K562 (cell line): Measurements from ENCODE around the gene MTHFD2. TPM values are rescaled to one million over a fixed set of nuclear protein-coding genes. Genes with fewer than 3 reads are reported as not detected.

ENCODE experiments used
- ATAC-seq: fragments of 200-7000 bp; cut with Tn5 transposase; 3 replicates; pipeline ENCODE4 v1.9.1; 2020; ENCODE audit warnings: moderate library complexity
- BruUV-seq: library from RNA; stranded (reverse); fragments of 400-500 nt; replicated peaks from 2 replicates; lab custom pipeline; 2021; lab: Mats Ljungman, UMichigan
- CTCF ChIA-PET: fragments of 300-600 bp; formaldehyde crosslinking; extraction: SDS; loops from one replicate; lab custom pipeline; 2021; ENCODE audit warnings: low intra/inter-chr PET ratio; lab: Yijun Ruan, JAX
- POLR2A ChIA-PET: fragments of 300-600, 350-650 bp; sonication (Branson Sonifier 250); formaldehyde crosslinking; extraction: SDS; loops from one replicate; lab custom pipeline; 2021; ENCODE audit warnings: antibody characterized with exemption, inconsistent platforms; lab: Yijun Ruan, JAX
- DNase-seq, 4 experiments: peaks; one replicate each; pipeline versions ENCODE4 v3.0.0 to v3.0.0-alpha.2; 2011 to 2018; ENCODE audit warnings: low spot score in 3 of 4, mixed read lengths in 3 of 4; ENCODE audit errors: extremely low read depth in 1 of 4
- FAIRE-seq: peaks from 2 replicates; lab custom pipeline; 2011; peaks lifted over from hg19 to GRCh38; lab: Jason Lieb, UNC
- H2AFZ ChIP-seq: 2 replicates; pipeline ENCODE4 v1.6.0; 2011; ENCODE audit warnings: low read depth, low read length, control low read depth, inconsistent platforms
- H3K27ac ChIP-seq: fragments of 200-600 bp; 3 replicates; pipeline ENCODE4 v1.8.0; 2011; ENCODE audit warnings: low read depth, mild to moderate bottlenecking, control low read depth, inconsistent platforms, low read length, moderate library complexity, mixed read lengths; ENCODE audit errors: extremely low read depth
- H3K27me3 ChIP-seq, 2 experiments: fragments of 300-600 bp in 1 of 2; 2 replicates in 1 of 2; 3 replicates in 1 of 2; pipeline versions ENCODE4 v1.6.0 to v1.8.0; 2011; ENCODE audit warnings: inconsistent platforms in 2 of 2, low read length in 2 of 2, mild to moderate bottlenecking in 1 of 2, mixed read lengths in 1 of 2, moderate library complexity in 1 of 2; ENCODE audit not compliant: control insufficient read depth in 2 of 2, insufficient read depth in 2 of 2
- H3K36me3 ChIP-seq: fragments of 300-600 bp; 3 replicates; pipeline ENCODE4 v1.8.0; 2011; ENCODE audit warnings: mild to moderate bottlenecking, low read length, inconsistent platforms; ENCODE audit not compliant: control insufficient read depth, insufficient read depth
- H3K4me1 ChIP-seq, 2 experiments: fragments of 200-600 bp in 1 of 2; replicated peaks in 1 of 2; 2 replicates in 1 of 2; 3 replicates in 1 of 2; pipeline versions ENCODE4 v1.5.1 to v1.8.0; 2011; ENCODE audit warnings: inconsistent platforms in 2 of 2, low read length in 2 of 2, mild to moderate bottlenecking in 1 of 2, mixed read lengths in 1 of 2, moderate library complexity in 1 of 2; ENCODE audit not compliant: control insufficient read depth in 2 of 2, insufficient read depth in 2 of 2
- H3K4me2 ChIP-seq: 2 replicates; pipeline ENCODE4 v1.6.1; 2011; ENCODE audit warnings: low read length, control low read depth, inconsistent platforms, mixed read lengths; ENCODE audit not compliant: insufficient read depth
- H3K4me3 ChIP-seq: fragments of 200-600 bp; sonication (generic), shearing (Covaris generic); 2 replicates; pipeline ENCODE4 v1.5.1; 2016; ENCODE audit warnings: control low read depth, inconsistent platforms
- H3K79me2 ChIP-seq: fragments of 200-600 bp; 3 replicates; pipeline ENCODE4 v1.8.0; 2011; ENCODE audit warnings: low read length, inconsistent platforms; ENCODE audit not compliant: control insufficient read depth, insufficient read depth
- H3K9ac ChIP-seq, 2 experiments: 2 replicates each; pipeline versions ENCODE4 v1.6.0 to v1.6.1; 2011; ENCODE audit warnings: low read depth in 2 of 2, low read length in 2 of 2, control low read depth in 1 of 2, inconsistent platforms in 1 of 2, mild to moderate bottlenecking in 1 of 2, mixed read lengths in 1 of 2; ENCODE audit not compliant: insufficient read depth in 1 of 2
- H3K9me1 ChIP-seq: one replicate; pipeline ENCODE4 v1.6.0; 2011; ENCODE audit warnings: inconsistent platforms, mild to moderate bottlenecking, low read length, moderate library complexity; ENCODE audit not compliant: control insufficient read depth, insufficient read depth
- H3K9me3 ChIP-seq: replicated peaks from 2 replicates; pipeline ENCODE4 v1.5.1; 2011; ENCODE audit warnings: low read depth, low read length, inconsistent platforms; ENCODE audit not compliant: control insufficient read depth, insufficient read depth
- H4K20me1 ChIP-seq: replicated peaks from 2 replicates; pipeline ENCODE4 v1.6.1; 2011; ENCODE audit warnings: low read length, inconsistent platforms, mixed read lengths; ENCODE audit not compliant: control insufficient read depth, insufficient read depth
- MGA ChIP-seq: fragments of 450-650 bp; IDR thresholded peaks from 2 replicates; pipeline ENCODE4 v1.6.1; 2016; ENCODE audit warnings: mild to moderate bottlenecking, moderate library complexity
- SOX6 ChIP-seq: fragments of 450-650 bp; IDR thresholded peaks from 2 replicates; pipeline ENCODE4 v1.6.1; 2014; ENCODE audit warnings: mild to moderate bottlenecking
- WGBS: fragments of 100-300 bp; shearing (Covaris generic); methylation state at CpG from one replicate; pipeline ENCODE4 v1.1.6; 2016; ENCODE audit warnings: low coverage, mixed read lengths; ENCODE audit not compliant: insufficient coverage; ENCODE audit errors: missing lambda C conversion rate; 5-methylcytosine and 5-hydroxymethylcytosine counted together
- in situ Hi-C: fragments of 300-500 bp; cut with MboI; formaldehyde crosslinking; loops from 4 replicates; pipeline ENCODE4 v1.15.0; 2018; ENCODE audit warnings: inconsistent platforms, mixed read lengths
- intact Hi-C: fragments of 100-400 bp; cut with micrococcal nuclease; formaldehyde crosslinking; loops from 2 replicates; pipeline ENCODE4 v1.14.2; 2022
- polyA plus RNA-seq, 8 experiments: library from polyadenylated mRNA; depleted of rRNA in 4 of 8; stranded (reverse) in 5 of 8; unstranded in 3 of 8; fragments of >200 nt; fragmentation: Nextera tagmentation in 2 of 8; fragmentation: Illumina TruSeq in 1 of 8; extraction: Ambion mirVana in 2 of 8; extraction: Trizol in 1 of 8; gene quantifications; 2 replicates each; pipeline versions ENCODE4 v1.2.1 to v1.2.3, GENCODE V29; 2011 to 2014; ENCODE audit warnings: inconsistent platforms in 1 of 8, missing spikeins in 1 of 8
- total RNA-seq, 7 experiments: library from RNA; depleted of rRNA in 6 of 7; stranded (reverse); fragments of >200 nt in 6 of 7; fragmentation: Illumina TruSeq in 2 of 7; extraction: Trizol in 2 of 7; gene quantifications; 2 replicates each; pipeline versions ENCODE4 v1.2.1 to v1.2.3, GENCODE V29; 2011 to 2021; ENCODE audit warnings: low replicate concordance in 1 of 7
- TF ChIP-seq, protein P1 (sequence below): fragments of 150-350 bp; conservative IDR thresholded peaks from 2 replicates; pipeline ENCODE4 v1.6.1; 2014; ENCODE audit warnings: low read length
- TF ChIP-seq, protein P2 (sequence below): fragments of 450-650 bp; IDR thresholded peaks from 2 replicates; pipeline ENCODE4 v1.6.1; 2016; ENCODE audit warnings: antibody characterized with exemption

Gene MTHFD2
- total and polyA plus RNA-seq, 9 of the 15 experiments (the other 6 are each of a cell fraction or from before 2014, with no cell fraction given), result 113 to 520 (median 234) TPM

DNA sequence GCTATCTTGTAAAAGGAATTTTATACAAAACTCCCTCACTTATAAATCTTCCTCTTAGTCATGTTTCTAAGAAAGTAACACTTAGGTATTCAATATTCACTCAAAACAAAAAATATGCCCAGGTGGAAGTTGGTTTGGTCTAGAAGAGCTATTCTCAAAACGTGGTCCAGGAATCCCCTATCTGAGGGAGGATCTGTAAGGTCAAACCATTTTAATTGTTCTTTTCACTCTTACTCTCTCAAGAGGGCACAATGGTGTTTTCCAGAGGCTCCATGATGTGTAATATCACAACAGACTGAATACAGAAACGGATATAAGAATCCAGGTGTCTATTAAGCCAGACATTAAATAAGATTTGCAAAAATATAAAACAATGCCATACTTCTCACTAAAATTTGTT, 29.7 kb upstream of the MTHFD2 start (continued):
- TF ChIP-seq, protein P1, sequence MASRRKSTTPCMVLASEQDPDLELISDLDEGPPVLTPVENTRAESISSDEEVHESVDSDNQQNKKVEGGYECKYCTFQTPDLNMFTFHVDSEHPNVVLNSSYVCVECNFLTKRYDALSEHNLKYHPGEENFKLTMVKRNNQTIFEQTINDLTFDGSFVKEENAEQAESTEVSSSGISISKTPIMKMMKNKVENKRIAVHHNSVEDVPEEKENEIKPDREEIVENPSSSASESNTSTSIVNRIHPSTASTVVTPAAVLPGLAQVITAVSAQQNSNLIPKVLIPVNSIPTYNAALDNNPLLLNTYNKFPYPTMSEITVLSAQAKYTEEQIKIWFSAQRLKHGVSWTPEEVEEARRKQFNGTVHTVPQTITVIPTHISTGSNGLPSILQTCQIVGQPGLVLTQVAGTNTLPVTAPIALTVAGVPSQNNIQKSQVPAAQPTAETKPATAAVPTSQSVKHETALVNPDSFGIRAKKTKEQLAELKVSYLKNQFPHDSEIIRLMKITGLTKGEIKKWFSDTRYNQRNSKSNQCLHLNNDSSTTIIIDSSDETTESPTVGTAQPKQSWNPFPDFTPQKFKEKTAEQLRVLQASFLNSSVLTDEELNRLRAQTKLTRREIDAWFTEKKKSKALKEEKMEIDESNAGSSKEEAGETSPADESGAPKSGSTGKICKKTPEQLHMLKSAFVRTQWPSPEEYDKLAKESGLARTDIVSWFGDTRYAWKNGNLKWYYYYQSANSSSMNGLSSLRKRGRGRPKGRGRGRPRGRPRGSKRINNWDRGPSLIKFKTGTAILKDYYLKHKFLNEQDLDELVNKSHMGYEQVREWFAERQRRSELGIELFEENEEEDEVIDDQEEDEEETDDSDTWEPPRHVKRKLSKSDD, result no peak
- no peak for TF ChIP-seq SOX6

- H3K27me3 ChIP-seq, result no peaks in the 10 kb centered on the region
- no peak overlapping the region for H2AFZ ChIP-seq
- ChIA-PET CTCF (no interaction called here), POLR2A (interaction anchor here (1.0 to 6.5 kb wide), 3 partner anchors 16 to 25 kb away, joined by 3 to 98 read pairs (median 3); partner anchors contain the start of gene MTHFD2)
- H3K9me3 ChIP-seq, result no peaks in the 10 kb centered on the region
- intact Hi-C loops, result no loop called here
- H3K36me3 ChIP-seq, result peaks cover 44% of the 10 kb centered on the region
- ATAC-seq (no peak), FAIRE-seq (no peak), DNase-seq (no peak)
- TF ChIP-seq, protein P2, sequence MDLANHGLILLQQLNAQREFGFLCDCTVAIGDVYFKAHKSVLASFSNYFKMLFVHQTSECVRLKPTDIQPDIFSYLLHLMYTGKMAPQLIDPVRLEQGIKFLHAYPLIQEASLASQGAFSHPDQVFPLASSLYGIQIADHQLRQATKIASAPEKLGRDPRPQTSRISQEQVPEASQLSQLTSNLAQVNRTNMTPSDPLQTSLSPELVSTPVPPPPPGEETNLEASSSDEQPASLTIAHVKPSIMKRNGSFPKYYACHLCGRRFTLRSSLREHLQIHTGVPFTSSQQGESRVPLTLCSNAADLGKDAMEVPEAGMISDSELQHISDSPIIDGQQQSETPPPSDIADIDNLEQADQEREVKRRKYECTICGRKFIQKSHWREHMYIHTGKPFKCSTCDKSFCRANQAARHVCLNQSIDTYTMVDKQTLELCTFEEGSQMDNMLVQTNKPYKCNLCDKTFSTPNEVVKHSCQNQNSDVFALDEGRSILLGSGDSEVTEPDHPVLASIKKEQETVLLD, result no peak
- 0 out of 2 replicates have a peak, but pooled peaks have one; percentile 25 for TF ChIP-seq MGA
- H4K20me1 ChIP-seq, result no peaks in the 10 kb centered on the region; the same call in 1 of the 2 replicates
- peaks cover 67% of the 10 kb centered on the region for H3K79me2 ChIP-seq
- H3K27ac ChIP-seq, result no peak overlapping the region
- BruUV-seq, result no TSS peak
- H3K4me3 ChIP-seq, result no peak overlapping the region
- H3K4me1 ChIP-seq, result peaks cover 0 to 12% of the 10 kb centered on the region in 2 experiments; a peak in 4 of 5 replicates
- in situ Hi-C loops, result no loop called here
- H3K4me2 ChIP-seq, result peak overlapping the region; percentile 39
- H3K9ac ChIP-seq, result no peak overlapping the region
- WGBS, result 76% methylated on average over 1 of the region's 1 CpG
- no peaks in the 10 kb centered on the region for H3K9me1 ChIP-seq
Observed at GRCh38 chr2:74174909-74175308, 23.5 kb upstream of the MTHFD2 start.
